ENCODE measurements around the gene SIPA1L3.

- TF ChIP-seq CBFB (IDR thresholded peaks at IDR 0.05; ENCODE audit: low read depth): no peak
- no peak for TF ChIP-seq STAT1 (conservative IDR thresholded peaks at IDR 0.05)
- TF ChIP-seq CTCF (IDR thresholded peaks at IDR 0.05 in 2 of 3, conservative IDR thresholded peaks at IDR 0.05 in 1 of 3; ENCODE audit: control insufficient read depth in 2 of 3, extremely low read depth in 1 of 3, insufficient read depth in 1 of 3, low read depth in 3 of 3, low read length in 3 of 3): no peak
- no peak for TF ChIP-seq IRF3 (IDR thresholded peaks at IDR 0.05)
- no peak for TF ChIP-seq NR2C2 (IDR thresholded peaks at IDR 0.05; ENCODE audit: borderline replicate concordance, control insufficient read depth, insufficient read length, low read depth)
- TF ChIP-seq BACH1 (IDR thresholded peaks at IDR 0.05; ENCODE audit: borderline replicate concordance): no peak
These were observed 40.8 kb downstream of the SIPA1L3 start for GRCh38 chr19:37947778-37948177.

Data from GM12878 (cell line).